ENCODE data around the gene RHOB. TPM values are rescaled to one million over a fixed set of nuclear protein-coding genes. Genes with fewer than 3 reads are reported as not detected.

RHOB gene
- total RNA-seq, 4 donors from 2014 or later: 242 to 1,280 (median 486) TPM

GRCh38 chr2:20476950-20477349, 30.1 kb downstream of the RHOB start:
- H3K4me1 ChIP-seq: peaks cover 0 to 2% of the 10 kb centered on the region in 2 donors
- H3K9me3 ChIP-seq: no peaks in the 10 kb centered on the region
- H3K27me3 ChIP-seq: no peaks in the 10 kb centered on the region
- no peak overlapping the region for H3K4me3 ChIP-seq
- H3K27ac ChIP-seq: peak overlapping the region in 1 of 2 donors; percentile 25
- no peaks in the 10 kb centered on the region for H3K36me3 ChIP-seq
- intact Hi-C loops (cut with DNase I; ENCODE audit: low total_unique reads): no loop called here
- TF ChIP-seq CTCF (IDR thresholded peaks at IDR 0.05) (no peak), POLR2A (IDR thresholded peaks at IDR 0.05) (no peak)
- peak; percentile 16 to 21 for DNase-seq

GRCh38 chr2:20478961-20479360, 32.1 kb downstream of the RHOB start:
- H3K4me3 ChIP-seq: no peak overlapping the region
- intact Hi-C loops (cut with DNase I; ENCODE audit: low total_unique reads): no loop called here
- no peak overlapping the region for H3K27ac ChIP-seq

GRCh38 chr2:20479835-20480234, 33.0 kb downstream of the RHOB start:
- no peak for DNase-seq
- intact Hi-C loops (cut with DNase I; ENCODE audit: low total_unique reads): no loop called here
- H3K4me1 ChIP-seq: peaks cover 0 to 10% of the 10 kb centered on the region in 2 donors
- no peaks in the 10 kb centered on the region for H3K36me3 ChIP-seq
- no peak for TF ChIP-seq POLR2A (IDR thresholded peaks at IDR 0.05)
- no peak for TF ChIP-seq CTCF (IDR thresholded peaks at IDR 0.05)
- H3K27ac ChIP-seq: no peak overlapping the region
- H3K27me3 ChIP-seq: no peaks in the 10 kb centered on the region
- H3K4me3 ChIP-seq: no peak overlapping the region
- H3K9me3 ChIP-seq: no peaks in the 10 kb centered on the region

More at GRCh38 chr2:20478961-20479360, 32.1 kb downstream of the RHOB start:
- Histone ChIP-seq H3K4me1 (peaks cover 0 to 10% of the 10 kb centered on the region in 2 donors), H3K27me3 (no peaks in the 10 kb centered on the region), H3K36me3 (no peaks in the 10 kb centered on the region), H3K9me3 (no peaks in the 10 kb centered on the region)
- DNase-seq: peak in 1 of 2 donors; percentile 12
- no peak for TF ChIP-seq POLR2A (IDR thresholded peaks at IDR 0.05)

- DNase-seq: no peak
- H3K9me3 ChIP-seq: no peaks in the 10 kb centered on the region
- intact Hi-C loops (cut with DNase I; ENCODE audit: low total_unique reads): no loop called here
- no peaks in the 10 kb centered on the region for H3K27me3 ChIP-seq
- no peaks in the 10 kb centered on the region for H3K36me3 ChIP-seq
- peaks cover 0 to 10% of the 10 kb centered on the region in 2 donors for H3K4me1 ChIP-seq
- no peak for TF ChIP-seq POLR2A (IDR thresholded peaks at IDR 0.05)
- no peak for TF ChIP-seq CTCF (IDR thresholded peaks at IDR 0.05)
- peak overlapping the region in 1 of 2 donors; percentile 82 for H3K27ac ChIP-seq
- no peak overlapping the region for H3K4me3 ChIP-seq
These were observed 34.0 kb downstream of the RHOB start for GRCh38 chr2:20480913-20481312.

- Histone ChIP-seq H3K4me1 (peaks cover 0 to 10% of the 10 kb centered on the region in 2 donors), H3K4me3 (no peak overlapping the region), H3K27ac (peak overlapping the region; percentile 67 to 82), H3K9me3 (no peaks in the 10 kb centered on the region), H3K36me3 (no peaks in the 10 kb centered on the region), H3K27me3 (no peaks in the 10 kb centered on the region)
- DNase-seq: peak in 1 of 2 donors; percentile 34
- intact Hi-C loops (cut with DNase I; ENCODE audit: low total_unique reads): no loop called here
- TF ChIP-seq CTCF (IDR thresholded peaks at IDR 0.05) (no peak), POLR2A (IDR thresholded peaks at IDR 0.05) (no peak)
These were observed 35.0 kb downstream of the RHOB start for GRCh38 chr2:20481798-20482405.

Data from uterus (tissue), 4 donors.